Activated naive CD4-positive, alpha-beta T cell treated with anti-CD3 and anti-CD28 coated beads, Interleukin-2, amount 50 U/mL, for 72 hours (primary cell): ENCODE data around the gene MAP1LC3B. TPM values are rescaled to one million over a fixed set of nuclear protein-coding genes. Genes with fewer than 3 reads are reported as not detected.

Experiments
- ATAC-seq, 2 donors: fragments of 150-1000 bp; cut with Tn5 transposase; 2 replicates each; pipeline ENCODE4 v1.10.0; 2021; ENCODE audit warnings: mild to moderate bottlenecking in 2 of 2, moderate library complexity in 2 of 2
- DNase-seq, 2 donors: peaks; one replicate each; pipeline ENCODE4 v3.0.0; 2021 to 2022; ENCODE audit warnings: low spot score in 2 of 2
- H3K27ac Mint-ChIP-seq, 2 donors: one replicate each; pipeline ENCODE4 v1.8.0; 2022; ENCODE audit warnings: mild to moderate bottlenecking in 2 of 2, mixed read lengths in 2 of 2
- H3K36me3 Mint-ChIP-seq, 2 donors: one replicate each; pipeline ENCODE4 v1.8.0; 2022; ENCODE audit warnings: mixed read lengths in 2 of 2
- H3K9me3 Mint-ChIP-seq, 2 donors: one replicate each; pipeline ENCODE4 v1.8.0; 2022; ENCODE audit warnings: mixed read lengths in 2 of 2
- total RNA-seq, 2 donors: library from RNA; stranded (reverse); gene quantifications; one replicate each; pipeline ENCODE4 v1.2.3, GENCODE V29; 2022

MAP1LC3B gene
- total RNA-seq, 2 donors from 2014 or later, result 64.7 to 83.4 TPM

- Mint-ChIP-seq H3K9me3 (no peaks in the 10 kb centered on the region), H3K27ac (peak overlapping the region in 1 of 2 donors; percentile 44), H3K36me3 (peaks cover 0 to 4% of the 10 kb centered on the region in 2 donors)
- DNase-seq (no peak), ATAC-seq (peak in 1 of 2 donors; percentile 10)
These were observed 19.5 kb downstream of the MAP1LC3B start for GRCh38 chr16:87411375-87412271.

DNA sequence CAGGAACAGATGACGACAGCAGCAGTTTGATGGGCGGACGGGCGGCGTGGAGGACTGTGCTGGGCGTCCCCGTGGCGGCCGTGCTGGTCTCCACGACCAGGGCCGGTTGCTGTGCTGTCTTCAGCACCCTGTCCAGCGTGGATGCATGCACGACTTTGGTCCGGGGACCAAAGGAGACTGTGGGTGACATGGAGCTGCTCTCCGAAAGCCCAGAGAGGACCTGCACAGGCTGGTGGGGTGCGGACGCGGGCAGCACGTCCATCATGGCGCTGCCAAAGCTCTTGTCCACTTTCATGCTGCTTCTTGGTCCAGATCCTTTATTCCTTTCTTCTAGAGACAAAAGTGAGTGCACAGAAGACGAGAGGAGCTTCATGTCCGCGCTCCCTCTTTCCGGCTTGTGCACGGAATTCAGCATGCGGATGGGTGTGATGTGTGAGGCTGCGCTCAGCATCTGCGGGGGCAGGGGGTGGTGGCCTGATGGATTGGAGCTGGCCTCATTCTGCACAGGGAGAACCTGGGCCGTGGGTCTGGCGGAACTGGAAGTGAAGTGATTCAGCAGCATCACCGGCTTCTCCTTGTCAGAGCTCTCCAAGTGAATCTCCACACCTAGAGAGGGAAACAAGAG, 20.3 kb downstream of the MAP1LC3B start:
- Mint-ChIP-seq H3K27ac (peak overlapping the region in 1 of 2 donors; percentile 44), H3K9me3 (no peaks in the 10 kb centered on the region), H3K36me3 (peaks cover 0 to 4% of the 10 kb centered on the region in 2 donors)
- no peak for DNase-seq
- ATAC-seq, result no peak

- Mint-ChIP-seq H3K9me3 (no peaks in the 10 kb centered on the region), H3K36me3 (peaks cover 0 to 4% of the 10 kb centered on the region in 2 donors), H3K27ac (no peak overlapping the region)
- ATAC-seq, result no peak
- no peak for DNase-seq
These were observed 20.9 kb downstream of the MAP1LC3B start for GRCh38 chr16:87412996-87413421.

DNA sequence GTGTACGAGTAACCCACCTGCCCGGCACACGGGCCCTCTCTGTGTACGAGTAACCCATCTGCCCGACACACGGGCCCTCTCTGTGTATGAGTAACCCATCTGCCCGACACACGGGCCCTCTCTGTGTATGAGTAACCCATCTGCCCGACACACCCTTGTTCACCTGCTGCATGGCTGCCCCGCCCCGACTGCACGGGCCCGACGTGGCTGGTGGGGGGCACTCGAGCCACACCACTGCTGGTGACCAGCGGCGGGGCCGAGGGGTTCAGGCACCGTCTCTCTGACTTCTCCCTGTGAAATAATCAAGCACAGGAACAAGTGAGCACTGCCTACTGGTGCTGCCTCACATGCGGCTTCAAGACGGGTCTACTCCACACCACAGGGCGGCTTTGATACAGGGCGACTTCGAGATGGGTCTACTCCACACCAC, 22.1 kb downstream of the MAP1LC3B start:
- ATAC-seq, result peak in 1 of 2 donors; percentile 38

GRCh38 chr16:87415441-87415840, 23.3 kb downstream of the MAP1LC3B start:
- DNase-seq (no peak), ATAC-seq (no peak)
- Mint-ChIP-seq H3K27ac (peak overlapping the region in 1 of 2 donors; percentile 51), H3K36me3 (peaks cover 0 to 8% of the 10 kb centered on the region in 2 donors), H3K9me3 (no peaks in the 10 kb centered on the region)

More for the DNA sequence above, 22.1 kb downstream of the MAP1LC3B start:
- no peak for DNase-seq
- no peaks in the 10 kb centered on the region for H3K9me3 Mint-ChIP-seq
- no peak overlapping the region for H3K27ac Mint-ChIP-seq
- H3K36me3 Mint-ChIP-seq, result peaks cover 0 to 4% of the 10 kb centered on the region in 2 donors

DNA sequence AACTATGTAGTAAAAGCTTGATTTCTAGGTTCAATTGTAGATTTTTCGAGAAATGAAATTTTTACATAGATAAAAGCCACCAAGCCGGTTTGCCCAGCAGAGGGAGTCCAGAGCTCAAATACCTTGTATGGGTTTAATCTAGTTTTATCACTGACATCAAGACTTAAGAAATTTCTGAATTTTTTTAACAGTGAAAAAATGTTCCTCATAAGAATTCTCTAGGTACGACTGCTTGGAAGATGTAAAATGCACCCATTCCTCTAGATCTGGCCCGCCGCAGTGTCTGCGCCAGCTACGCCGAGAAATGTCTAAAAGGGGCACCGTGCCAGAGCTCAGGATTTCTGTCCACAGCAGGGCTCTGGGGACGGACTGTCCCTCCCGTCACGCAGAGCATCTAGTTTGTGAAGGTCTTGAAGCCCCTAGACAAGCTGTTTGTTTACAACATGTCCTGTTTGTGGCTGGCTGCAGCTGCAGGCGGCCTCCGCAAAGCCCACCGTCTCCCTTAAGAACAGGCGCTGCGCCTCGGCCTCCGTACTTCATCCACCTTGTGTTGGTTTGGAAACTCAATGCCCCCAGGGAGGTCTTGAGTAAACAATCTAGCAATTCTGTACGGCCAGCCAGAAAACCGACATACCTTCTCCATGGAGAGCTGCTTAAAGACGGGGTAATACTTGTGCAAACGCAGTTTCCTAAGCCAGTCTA, 24.8 kb downstream of the MAP1LC3B start:
- H3K27ac Mint-ChIP-seq, result no peak overlapping the region
- DNase-seq, result no peak

DNA sequence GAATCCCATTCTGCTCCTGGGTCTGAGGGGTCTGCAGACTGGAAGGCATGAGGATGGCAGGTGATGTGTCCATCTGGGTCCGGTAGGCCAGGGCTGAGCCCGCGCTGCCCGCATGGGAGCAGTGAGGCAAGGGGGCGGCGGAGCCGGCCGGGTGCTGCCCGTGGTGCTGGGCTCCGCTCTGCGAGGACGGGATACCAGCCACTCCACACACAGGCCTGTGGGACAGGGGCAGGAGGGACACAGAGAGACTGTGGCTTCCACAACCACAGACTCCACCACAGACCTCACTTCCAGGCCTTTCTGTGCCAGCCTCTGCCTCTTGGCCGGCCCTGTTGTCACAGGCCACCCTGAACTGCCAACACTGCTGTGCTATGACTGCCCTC, 25.4 kb downstream of the MAP1LC3B start:
- Mint-ChIP-seq H3K27ac (no peak overlapping the region), H3K36me3 (peaks cover 0 to 4% of the 10 kb centered on the region in 2 donors), H3K9me3 (no peaks in the 10 kb centered on the region)
- DNase-seq, result no peak
- ATAC-seq, result peak in 1 of 2 donors; percentile 25

More for the DNA sequence above, 24.8 kb downstream of the MAP1LC3B start:
- Mint-ChIP-seq H3K9me3 (no peaks in the 10 kb centered on the region), H3K36me3 (peaks cover 0 to 4% of the 10 kb centered on the region in 2 donors)
- no peak for ATAC-seq

DNA sequence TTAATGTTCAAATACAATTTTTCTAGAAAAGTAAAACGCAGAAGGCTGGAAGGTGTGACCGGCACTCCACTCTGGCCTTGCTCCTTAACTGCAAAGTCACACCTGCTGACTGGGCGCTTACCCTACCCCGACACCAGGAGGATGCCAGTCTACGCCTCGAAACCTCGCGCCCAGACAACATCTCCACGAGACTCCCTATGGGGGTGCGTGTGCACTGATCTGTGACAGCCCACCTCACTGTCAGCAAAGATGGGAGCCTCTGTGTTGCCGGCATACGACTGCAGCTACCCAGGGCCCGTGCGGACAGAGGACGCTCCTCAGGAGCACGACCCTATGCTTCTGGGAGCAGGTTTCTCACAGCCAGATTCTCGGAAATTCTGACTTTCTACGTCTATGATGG, 26.1 kb downstream of the MAP1LC3B start:
- ATAC-seq, result no peak
- Mint-ChIP-seq H3K9me3 (no peaks in the 10 kb centered on the region), H3K27ac (no peak overlapping the region), H3K36me3 (peaks cover 0 to 4% of the 10 kb centered on the region in 2 donors)
- no peak for DNase-seq

DNA sequence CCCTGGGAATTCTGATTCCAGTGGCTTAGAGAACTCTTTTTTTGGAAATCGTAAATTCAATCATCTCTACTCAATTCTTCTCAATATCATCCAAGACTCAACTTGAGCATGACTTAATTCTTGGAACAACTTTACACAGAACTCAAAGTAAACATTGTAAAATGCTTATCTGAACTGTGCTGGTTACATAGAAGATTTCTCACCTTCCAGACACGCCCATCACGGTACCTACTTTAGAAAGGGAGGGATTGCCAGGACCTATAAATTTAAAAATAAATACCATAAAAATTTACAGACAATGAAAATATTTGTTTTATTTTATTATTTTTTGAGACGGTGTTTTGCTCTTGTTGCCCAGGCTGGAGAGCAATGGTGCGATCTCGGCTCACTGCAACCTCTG, 26.5 kb downstream of the MAP1LC3B start:
- H3K36me3 Mint-ChIP-seq, result peaks cover 0 to 4% of the 10 kb centered on the region in 2 donors
- no peak overlapping the region for H3K27ac Mint-ChIP-seq
- DNase-seq (no peak), ATAC-seq (no peak)
- H3K9me3 Mint-ChIP-seq, result no peaks in the 10 kb centered on the region

GRCh38 chr16:87420026-87421002, 28.2 kb downstream of the MAP1LC3B start:
- peaks cover 0 to 4% of the 10 kb centered on the region in 2 donors for H3K36me3 Mint-ChIP-seq
- no peaks in the 10 kb centered on the region for H3K9me3 Mint-ChIP-seq
- peak overlapping the region in 1 of 2 donors; percentile 11 for H3K27ac Mint-ChIP-seq
- DNase-seq (no peak), ATAC-seq (no peak)

DNA sequence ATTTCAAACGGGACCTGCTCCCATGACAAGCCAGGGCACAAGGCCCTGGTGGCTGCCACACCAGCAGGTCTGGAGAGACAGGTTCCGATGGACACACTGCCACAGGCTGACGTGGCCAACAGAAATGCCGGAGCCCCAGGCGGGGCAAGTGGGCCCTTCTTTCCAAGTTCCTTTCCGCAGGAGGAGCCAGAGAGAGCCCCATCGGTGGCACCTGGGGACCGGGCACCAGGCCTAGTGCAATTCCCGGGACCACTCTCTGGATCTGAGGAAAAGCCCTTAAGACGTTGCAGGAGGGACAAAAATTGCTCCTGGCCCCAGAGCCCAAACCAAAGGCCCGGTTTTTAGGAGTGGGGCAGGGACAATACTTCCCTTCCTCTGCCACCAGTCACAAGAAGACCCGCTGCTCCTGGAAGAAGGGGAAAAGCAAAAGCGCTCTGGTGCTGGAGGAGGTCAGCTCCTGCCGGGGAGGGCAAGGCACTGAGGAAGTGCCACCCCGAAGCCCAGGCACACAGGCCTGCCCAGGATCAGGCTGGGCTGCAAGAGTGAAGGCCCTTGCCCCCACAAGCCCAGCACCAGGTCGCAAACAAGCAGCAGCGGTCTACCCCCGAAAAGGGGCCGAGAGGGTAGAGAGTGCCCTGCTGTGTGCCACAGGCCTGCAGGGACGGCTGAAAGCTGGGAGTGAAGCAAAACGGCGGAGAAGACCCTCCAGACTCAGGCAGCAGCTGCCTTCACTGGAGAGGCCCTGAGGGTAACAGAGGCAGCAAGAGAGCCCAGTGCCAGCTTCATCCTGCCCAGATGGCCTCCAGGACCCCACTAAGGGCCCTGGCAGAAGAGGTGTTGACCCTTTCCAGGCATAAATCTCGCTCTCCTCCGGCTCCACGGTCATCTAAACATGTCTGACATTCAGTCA, 29.1 kb downstream of the MAP1LC3B start:
- ATAC-seq (no peak), DNase-seq (no peak)
- Mint-ChIP-seq H3K27ac (peak overlapping the region in 1 of 2 donors; percentile 41), H3K9me3 (no peaks in the 10 kb centered on the region), H3K36me3 (peaks cover 0 to 4% of the 10 kb centered on the region in 2 donors)

- no peaks in the 10 kb centered on the region for H3K9me3 Mint-ChIP-seq
- H3K27ac Mint-ChIP-seq, result no peak overlapping the region
- ATAC-seq, result no peak
- peaks cover 0 to 4% of the 10 kb centered on the region in 2 donors for H3K36me3 Mint-ChIP-seq
- DNase-seq, result no peak
These were observed 30.0 kb downstream of the MAP1LC3B start for GRCh38 chr16:87422106-87422505.

GRCh38 chr16:87423429-87423828, 31.3 kb downstream of the MAP1LC3B start:
- ATAC-seq (no peak), DNase-seq (no peak)
- Mint-ChIP-seq H3K36me3 (peaks cover 0 to 4% of the 10 kb centered on the region in 2 donors), H3K27ac (no peak overlapping the region), H3K9me3 (no peaks in the 10 kb centered on the region)

DNA sequence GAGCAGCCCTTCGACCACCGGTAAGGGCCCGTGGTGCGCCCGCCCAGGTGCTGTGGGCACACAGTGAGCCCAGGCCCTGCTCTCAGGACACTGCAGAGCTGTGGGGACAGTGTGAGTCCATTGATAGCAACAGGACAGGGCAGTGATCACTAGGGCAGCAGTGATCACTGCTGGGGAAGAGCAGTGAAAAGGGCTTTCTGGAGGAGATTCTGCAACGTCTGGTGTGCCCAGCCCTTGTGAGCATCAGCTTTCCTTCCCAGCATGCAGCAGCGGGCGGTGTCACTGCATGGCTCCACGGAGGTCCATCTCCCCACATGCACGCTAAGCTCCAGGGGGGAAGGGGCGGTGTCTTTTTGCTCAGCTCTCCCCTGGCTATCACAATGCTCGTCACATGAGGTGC, 32.1 kb downstream of the MAP1LC3B start:
- Mint-ChIP-seq H3K27ac (peak overlapping the region in 1 of 2 donors; percentile 69), H3K36me3 (peaks cover 0 to 4% of the 10 kb centered on the region in 2 donors), H3K9me3 (no peaks in the 10 kb centered on the region)
- ATAC-seq, result no peak
- no peak for DNase-seq

DNA sequence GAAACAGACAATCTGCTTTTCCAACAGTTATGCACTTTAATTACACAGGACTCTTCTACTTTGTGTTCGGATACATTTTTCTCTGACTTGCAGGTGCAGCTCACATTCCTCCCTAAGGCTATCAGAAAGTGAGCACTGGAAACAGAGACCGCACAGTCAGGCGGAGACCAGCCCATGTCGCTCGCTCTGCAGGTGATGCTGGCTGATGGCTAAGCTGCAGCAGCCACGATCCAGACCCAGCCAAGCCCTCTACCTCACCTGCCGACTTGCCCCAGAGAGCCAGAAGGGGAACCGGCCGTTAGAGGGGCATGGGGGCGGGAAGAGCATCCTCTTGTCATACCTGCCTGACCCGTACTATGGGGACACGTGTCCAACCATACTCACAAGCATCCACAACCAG, 33.8 kb downstream of the MAP1LC3B start:
- peak in 1 of 2 donors; percentile 31 for DNase-seq
- ATAC-seq, result no peak
- Mint-ChIP-seq H3K27ac (peak overlapping the region in 1 of 2 donors; percentile 48), H3K36me3 (no peaks in the 10 kb centered on the region), H3K9me3 (no peaks in the 10 kb centered on the region)
